Adrenal gland (tissue), 5 donors: ENCODE measurements around the gene PIANP.

ENCODE experiments used
- POLR2A ChIP-seq, 2 donors: fragments of 450-650 bp; IDR thresholded peaks; one replicate each; pipeline ENCODE4 v1.6.1; 2017; ENCODE audit warnings: antibody characterized with exemption in 2 of 2, mild to moderate bottlenecking in 2 of 2, moderate library complexity in 1 of 2
- TF ChIP-seq, protein P1 (sequence below), 6 experiments: fragments of 450-650 bp in 4 of 6; fragments of 200-600 bp in 2 of 6; sonication (generic) in 1 of 6; IDR thresholded peaks; 1 replicate in 5 of 6; 2 replicates in 1 of 6; pipeline versions ENCODE4 v1.5.1 to v1.8.0; 2016 to 2021; ENCODE audit warnings: antibody characterized with exemption in 6 of 6, mild to moderate bottlenecking in 2 of 6, moderate library complexity in 1 of 6
- donor health status: DM: no; HTN: no; CAD: no.

DNA sequence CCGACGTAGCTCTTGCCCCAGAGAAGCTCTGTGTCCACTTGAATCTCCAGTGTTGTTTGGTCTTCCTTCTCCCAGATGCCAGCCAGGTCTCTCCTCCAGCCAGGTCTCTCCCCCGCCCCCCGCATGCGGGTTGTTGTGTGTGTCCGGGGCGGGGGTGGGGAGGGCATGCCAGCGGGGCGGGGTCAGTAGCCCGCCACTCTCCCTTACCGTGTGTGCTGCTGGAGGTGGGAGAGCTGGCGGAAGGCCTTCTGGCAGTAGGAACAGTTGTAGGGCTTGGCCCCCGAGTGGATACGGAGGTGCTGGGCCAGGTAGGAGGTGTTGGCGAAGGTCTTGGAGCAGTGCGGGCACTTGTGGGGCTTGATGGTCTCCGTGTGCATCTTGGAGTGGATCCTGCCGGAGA, 28.5 kb downstream of the PIANP start:
- TF ChIP-seq, protein P1, sequence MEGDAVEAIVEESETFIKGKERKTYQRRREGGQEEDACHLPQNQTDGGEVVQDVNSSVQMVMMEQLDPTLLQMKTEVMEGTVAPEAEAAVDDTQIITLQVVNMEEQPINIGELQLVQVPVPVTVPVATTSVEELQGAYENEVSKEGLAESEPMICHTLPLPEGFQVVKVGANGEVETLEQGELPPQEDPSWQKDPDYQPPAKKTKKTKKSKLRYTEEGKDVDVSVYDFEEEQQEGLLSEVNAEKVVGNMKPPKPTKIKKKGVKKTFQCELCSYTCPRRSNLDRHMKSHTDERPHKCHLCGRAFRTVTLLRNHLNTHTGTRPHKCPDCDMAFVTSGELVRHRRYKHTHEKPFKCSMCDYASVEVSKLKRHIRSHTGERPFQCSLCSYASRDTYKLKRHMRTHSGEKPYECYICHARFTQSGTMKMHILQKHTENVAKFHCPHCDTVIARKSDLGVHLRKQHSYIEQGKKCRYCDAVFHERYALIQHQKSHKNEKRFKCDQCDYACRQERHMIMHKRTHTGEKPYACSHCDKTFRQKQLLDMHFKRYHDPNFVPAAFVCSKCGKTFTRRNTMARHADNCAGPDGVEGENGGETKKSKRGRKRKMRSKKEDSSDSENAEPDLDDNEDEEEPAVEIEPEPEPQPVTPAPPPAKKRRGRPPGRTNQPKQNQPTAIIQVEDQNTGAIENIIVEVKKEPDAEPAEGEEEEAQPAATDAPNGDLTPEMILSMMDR (IDR thresholded peaks at IDR 0.05): no peak
- no peak for TF ChIP-seq POLR2A (IDR thresholded peaks at IDR 0.05)
